H9 (cell line): Measurements from ENCODE around the gene PUS10. TPM values are rescaled to one million over a fixed set of nuclear protein-coding genes. Genes with fewer than 3 reads are reported as not detected.

Experiments
- DNase-seq: peaks from one replicate; pipeline ENCODE4 v3.0.0-alpha.2; 2017
- H2AFZ ChIP-seq: one replicate; pipeline ENCODE4 v1.6.1; 2013; ENCODE audit warnings: mild to moderate bottlenecking, low read length, control low read depth, moderate library complexity
- H2AK5ac ChIP-seq: 2 replicates; pipeline ENCODE4 v1.6.1; 2013; ENCODE audit warnings: low read length, control low read depth, mixed read lengths; ENCODE audit not compliant: insufficient read length
- H2BK120ac ChIP-seq: one replicate; pipeline ENCODE4 v1.6.1; 2013; ENCODE audit warnings: low read depth, mild to moderate bottlenecking, low read length, control low read depth, inconsistent platforms; ENCODE audit not compliant: poor library complexity, severe bottlenecking
- H2BK12ac ChIP-seq: 2 replicates; pipeline ENCODE4 v1.6.1; 2013; ENCODE audit warnings: low read length, control low read depth, mixed read lengths, low read depth; ENCODE audit not compliant: insufficient read length
- H2BK15ac ChIP-seq: 2 replicates; pipeline ENCODE4 v1.6.1; 2013; ENCODE audit warnings: low read depth, low read length, control low read depth
- H2BK20ac ChIP-seq: one replicate; pipeline ENCODE4 v1.6.1; 2013; ENCODE audit warnings: low read depth, mild to moderate bottlenecking, low read length, control low read depth, inconsistent platforms; ENCODE audit not compliant: poor library complexity, severe bottlenecking
- H2BK5ac ChIP-seq: 2 replicates; pipeline ENCODE4 v1.6.1; 2013; ENCODE audit warnings: low read length, control low read depth, mixed read lengths; ENCODE audit not compliant: insufficient read length
- H3K14ac ChIP-seq: 2 replicates; pipeline ENCODE4 v1.6.1; 2013; ENCODE audit warnings: low read length, control low read depth; ENCODE audit not compliant: insufficient read depth
- H3K18ac ChIP-seq: 2 replicates; pipeline ENCODE4 v1.6.1; 2013; ENCODE audit warnings: low read depth, mild to moderate bottlenecking, mixed read lengths, low read length, control low read depth; ENCODE audit not compliant: insufficient read length
- H3K23ac ChIP-seq: 2 replicates; pipeline ENCODE4 v1.6.1; 2013; ENCODE audit warnings: low read length, control low read depth, mixed read lengths, low read depth; ENCODE audit not compliant: insufficient read length
- H3K23me2 ChIP-seq: 2 replicates; pipeline ENCODE4 v1.6.1; 2013; ENCODE audit warnings: low read depth, mild to moderate bottlenecking, mixed read lengths, low read length, control low read depth; ENCODE audit not compliant: insufficient read length, poor library complexity, severe bottlenecking
- H3K27ac ChIP-seq: 2 replicates; pipeline ENCODE4 v1.5.1; 2013; ENCODE audit warnings: low read length, control low read depth, mixed read lengths, low read depth; ENCODE audit not compliant: insufficient read length
- H3K27me3 ChIP-seq: 2 replicates; pipeline ENCODE4 v1.6.1; 2013; ENCODE audit warnings: low read length, control low read depth, inconsistent platforms; ENCODE audit not compliant: insufficient read depth
- H3K4ac ChIP-seq: 2 replicates; pipeline ENCODE4 v1.6.1; 2013; ENCODE audit warnings: low read depth, mild to moderate bottlenecking, control low read depth, inconsistent platforms, low read length, moderate library complexity
- H3K4me1 ChIP-seq: 2 replicates; pipeline ENCODE4 v1.6.1; 2013; ENCODE audit warnings: low read length, control low read depth, inconsistent platforms; ENCODE audit not compliant: insufficient read depth
- H3K4me2 ChIP-seq: 2 replicates; pipeline ENCODE4 v1.6.1; 2013; ENCODE audit warnings: low read length, control low read depth, mixed read lengths; ENCODE audit not compliant: insufficient read length, insufficient read depth
- H3K56ac ChIP-seq: 2 replicates; pipeline ENCODE4 v1.6.1; 2013; ENCODE audit warnings: low read depth, mild to moderate bottlenecking, mixed read lengths, low read length, control low read depth; ENCODE audit not compliant: insufficient read length
- H3K79me1 ChIP-seq: 2 replicates; pipeline ENCODE4 v1.6.1; 2013; ENCODE audit warnings: low read depth, mild to moderate bottlenecking, moderate library complexity, low read length, control low read depth, inconsistent platforms; ENCODE audit not compliant: insufficient read depth, poor library complexity, severe bottlenecking
- H3K79me2 ChIP-seq: 2 replicates; pipeline ENCODE4 v1.6.1; 2013; ENCODE audit warnings: low read length, control low read depth, inconsistent platforms; ENCODE audit not compliant: insufficient read depth
- H3K9ac ChIP-seq: 2 replicates; pipeline ENCODE4 v1.6.1; 2013; ENCODE audit warnings: low read length, control low read depth, mixed read lengths; ENCODE audit not compliant: insufficient read length; ENCODE audit errors: extremely low read depth
- H3K9me3 ChIP-seq: one replicate; pipeline ENCODE4 v1.6.1; 2013; ENCODE audit warnings: low read depth, low read length, inconsistent platforms; ENCODE audit not compliant: control insufficient read depth
- H3T11ph ChIP-seq: one replicate; pipeline ENCODE4 v1.6.1; 2013; ENCODE audit warnings: mild to moderate bottlenecking, low read length, control low read depth, inconsistent platforms
- H4K20me1 ChIP-seq: one replicate; pipeline ENCODE4 v1.6.1; 2013; ENCODE audit not compliant: control insufficient read depth, insufficient read length, insufficient read depth
- H4K5ac ChIP-seq: 2 replicates; pipeline ENCODE4 v1.6.1; 2013; ENCODE audit warnings: low read depth, mild to moderate bottlenecking, mixed read lengths, low read length, control low read depth; ENCODE audit not compliant: insufficient read length
- H4K8ac ChIP-seq: replicated peaks from 2 replicates; pipeline ENCODE4 v1.6.1; 2013; ENCODE audit warnings: low read length, control low read depth, mixed read lengths, low read depth; ENCODE audit not compliant: insufficient read length
- H4K91ac ChIP-seq: 2 replicates; pipeline ENCODE4 v1.6.1; 2013; ENCODE audit warnings: low read depth, mild to moderate bottlenecking, moderate library complexity, mixed read lengths, low read length, control low read depth; ENCODE audit not compliant: insufficient read length
- H3K27ac Mint-ChIP-seq, 3 experiments: 2 replicates in 2 of 3; 3 replicates in 1 of 3; pipeline ENCODE4 v1.8.0; 2020 to 2021; ENCODE audit warnings: mixed read lengths in 3 of 3, mild to moderate bottlenecking in 1 of 3, moderate library complexity in 1 of 3
- H3K27me3 Mint-ChIP-seq: 2 replicates; pipeline ENCODE4 v1.8.0; 2021; ENCODE audit warnings: low read depth, mild to moderate bottlenecking, moderate library complexity, mixed read lengths
- H3K36me3 Mint-ChIP-seq, 3 experiments: 2 replicates in 2 of 3; 3 replicates in 1 of 3; pipeline ENCODE4 v1.8.0; 2020 to 2021; ENCODE audit warnings: low read depth in 3 of 3, mixed read lengths in 3 of 3; ENCODE audit not compliant: insufficient read depth in 1 of 3
- H3K4me1 Mint-ChIP-seq, 2 experiments: 2 replicates each; pipeline ENCODE4 v1.8.0; 2020; ENCODE audit warnings: mixed read lengths in 2 of 2
- H3K4me3 Mint-ChIP-seq, 2 experiments: 2 replicates in 1 of 2; 3 replicates in 1 of 2; pipeline ENCODE4 v1.8.0; 2020 to 2021; ENCODE audit warnings: mild to moderate bottlenecking in 2 of 2, mixed read lengths in 2 of 2, moderate library complexity in 1 of 2
- H3K9me3 Mint-ChIP-seq, 2 experiments: 2 replicates in 1 of 2; 3 replicates in 1 of 2; pipeline ENCODE4 v1.8.0; 2020; ENCODE audit warnings: mild to moderate bottlenecking in 2 of 2, mixed read lengths in 2 of 2, moderate library complexity in 1 of 2
- WGBS: extraction: QIAGEN DNeasy Blood & Tissue Kit; methylation state at CpG from one replicate; pipeline ENCODE4 v1.1.7; 2013; ENCODE audit warnings: missing lambda C conversion rate, low lambda C conversion rate, mixed read lengths; ENCODE audit not compliant: insufficient read length; ENCODE audit errors: extremely low coverage; 5-methylcytosine and 5-hydroxymethylcytosine counted together
- total RNA-seq: library from RNA; stranded (reverse); gene quantifications from 2 replicates; pipeline ENCODE4 v1.2.1, GENCODE V29; 2021
- TF ChIP-seq, protein P1 (sequence below): fragments of 200-600 bp; sonication (generic); conservative IDR thresholded peaks from 3 replicates; pipeline ENCODE4 v1.8.0; 2021; ENCODE audit warnings: antibody characterized with exemption, mild to moderate bottlenecking

The PUS10 gene
- total RNA-seq, 1 experiment from 2014 or later, result 2.3 TPM

DNA sequence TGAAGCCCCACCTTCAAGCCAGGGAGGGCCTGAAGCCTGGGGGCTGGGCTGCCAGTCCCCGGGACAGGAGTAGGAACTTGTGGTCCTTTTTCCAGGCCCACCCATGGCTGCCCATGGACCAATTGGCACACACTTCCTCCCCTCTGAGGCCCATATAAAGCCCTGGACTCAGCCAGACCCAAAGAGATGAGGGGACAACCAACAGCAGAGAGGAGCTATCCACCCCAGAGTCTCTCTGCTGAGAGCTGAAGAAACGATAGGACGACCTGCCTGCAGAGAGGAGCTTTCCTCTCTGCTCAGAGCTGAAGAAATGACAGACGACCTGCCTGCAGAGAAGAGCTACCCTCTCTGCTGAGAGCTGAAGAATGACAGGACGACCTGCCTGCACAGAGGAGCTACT lies 44.4 kb downstream of the PUS10 start:
- Histone ChIP-seq H3T11ph (no peak overlapping the region), H3K14ac (no peak overlapping the region), H2BK15ac (no peak overlapping the region), H2BK12ac (no peak overlapping the region), H3K23me2 (no peaks in the 10 kb centered on the region), H3K56ac (no peak overlapping the region), H3K79me2 (no peaks in the 10 kb centered on the region), H3K9me3 (no peaks in the 10 kb centered on the region), H4K20me1 (no peaks in the 10 kb centered on the region), H2BK120ac (no peak overlapping the region), H2BK5ac (no peak overlapping the region), H2AFZ (no peak overlapping the region), H4K8ac (no peak overlapping the region), H4K5ac (no peak overlapping the region), H2BK20ac (no peak overlapping the region), H3K27ac (no peak overlapping the region), H3K9ac (no peak overlapping the region), H3K27me3 (no peaks in the 10 kb centered on the region), H3K4ac (no peak overlapping the region), H3K18ac (no peak overlapping the region), H3K4me1 (no peaks in the 10 kb centered on the region), H2AK5ac (no peak overlapping the region), H4K91ac (no peak overlapping the region), H3K4me2 (no peak overlapping the region), H3K23ac (no peak overlapping the region), H3K79me1 (no peaks in the 10 kb centered on the region)
- Mint-ChIP-seq H3K27me3 (no peaks in the 10 kb centered on the region), H3K4me1 (no peaks in the 10 kb centered on the region), H3K4me3 (no peak overlapping the region), H3K27ac (no peak overlapping the region; a peak in 2 of 7 replicates), H3K9me3 (no peaks in the 10 kb centered on the region), H3K36me3 (no peaks in the 10 kb centered on the region)
- peak; percentile 31 for DNase-seq
- TF ChIP-seq, protein P1, sequence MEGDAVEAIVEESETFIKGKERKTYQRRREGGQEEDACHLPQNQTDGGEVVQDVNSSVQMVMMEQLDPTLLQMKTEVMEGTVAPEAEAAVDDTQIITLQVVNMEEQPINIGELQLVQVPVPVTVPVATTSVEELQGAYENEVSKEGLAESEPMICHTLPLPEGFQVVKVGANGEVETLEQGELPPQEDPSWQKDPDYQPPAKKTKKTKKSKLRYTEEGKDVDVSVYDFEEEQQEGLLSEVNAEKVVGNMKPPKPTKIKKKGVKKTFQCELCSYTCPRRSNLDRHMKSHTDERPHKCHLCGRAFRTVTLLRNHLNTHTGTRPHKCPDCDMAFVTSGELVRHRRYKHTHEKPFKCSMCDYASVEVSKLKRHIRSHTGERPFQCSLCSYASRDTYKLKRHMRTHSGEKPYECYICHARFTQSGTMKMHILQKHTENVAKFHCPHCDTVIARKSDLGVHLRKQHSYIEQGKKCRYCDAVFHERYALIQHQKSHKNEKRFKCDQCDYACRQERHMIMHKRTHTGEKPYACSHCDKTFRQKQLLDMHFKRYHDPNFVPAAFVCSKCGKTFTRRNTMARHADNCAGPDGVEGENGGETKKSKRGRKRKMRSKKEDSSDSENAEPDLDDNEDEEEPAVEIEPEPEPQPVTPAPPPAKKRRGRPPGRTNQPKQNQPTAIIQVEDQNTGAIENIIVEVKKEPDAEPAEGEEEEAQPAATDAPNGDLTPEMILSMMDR, result no peak
- WGBS, result no CpG with 5 or more reads among the region's 5 CpGs
